HG03175 (cell line): Measurements from ENCODE around the gene MRPL54.

Source experiments
- ATAC-seq: cut with Tn5 transposase; IDR thresholded peaks from one replicate; pipeline ENCODE4 v1.9.1; 2021; ENCODE audit warnings: mild to moderate bottlenecking, moderate library complexity; ENCODE audit not compliant: unreplicated experiment

The MRPL54 gene

GRCh38 chr19:3762501-3763459, at the start of gene MRPL54:
Gene MRPL54, plus strand, starts transcription at chr19:3762682. Its CDS starts 19 bp downstream, at chr19:3762701.
- peak; percentile 77 for ATAC-seq

DNA sequence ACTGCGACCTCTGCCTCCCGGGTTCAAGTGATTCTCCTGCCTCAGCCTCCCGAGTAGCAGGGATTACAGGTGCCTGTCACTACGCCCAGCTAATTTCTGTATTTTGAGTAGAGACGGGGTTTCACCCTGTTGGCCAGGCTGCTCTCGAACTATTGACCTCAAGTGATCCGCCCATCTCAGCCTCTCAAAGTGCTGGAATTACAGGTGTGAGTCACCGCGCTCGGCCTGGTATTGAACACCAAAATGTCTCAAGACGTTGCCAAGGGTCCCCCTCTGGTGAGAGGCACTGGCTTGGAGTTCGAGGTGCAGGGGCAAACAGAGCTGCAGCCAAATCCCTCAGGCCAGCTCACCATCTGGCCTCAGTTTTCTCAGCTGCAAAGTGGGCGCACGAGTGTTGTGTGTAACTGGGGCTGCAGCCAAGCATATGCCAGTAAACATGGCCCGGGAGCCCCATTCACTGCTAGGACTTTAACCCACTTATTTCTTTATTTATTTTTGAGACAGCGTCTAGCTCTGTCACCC, 46.3 kb upstream of the MRPL54 start:
- ATAC-seq: no peak

GRCh38 chr19:3719868-3720267, 42.6 kb upstream of the MRPL54 start:
- no peak for ATAC-seq

DNA sequence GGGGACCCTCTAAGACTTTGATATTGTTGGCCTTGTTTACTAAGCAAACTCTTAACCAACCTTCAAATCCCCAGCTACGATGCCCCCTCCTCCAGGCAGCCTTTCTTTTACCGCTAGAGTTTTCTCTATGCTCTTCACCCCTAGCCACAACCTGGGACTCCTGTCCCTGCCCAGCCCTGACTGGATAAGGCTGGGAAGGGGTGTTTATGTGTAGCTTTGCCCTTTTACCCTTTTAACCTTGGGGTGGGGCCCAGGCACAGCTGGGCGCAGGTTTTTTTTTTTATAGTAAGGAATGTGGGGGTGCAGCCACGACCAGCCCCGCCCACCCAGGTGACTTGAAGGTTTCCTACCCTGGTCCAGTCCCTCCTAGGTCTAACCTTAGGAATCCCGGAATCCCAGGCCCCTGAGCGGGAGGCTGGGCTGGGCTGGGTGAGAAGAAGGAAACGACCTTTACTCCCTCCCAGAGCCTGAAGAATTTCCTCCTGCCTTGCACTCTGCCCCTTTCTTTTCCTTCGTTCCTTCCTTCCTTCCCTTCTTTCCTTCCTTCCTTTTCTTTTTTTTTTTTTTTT, 42.0 kb upstream of the MRPL54 start:
- no peak for ATAC-seq

GRCh38 chr19:3721131-3721886, 41.2 kb upstream of the MRPL54 start:
- no peak for ATAC-seq

- ATAC-seq: no peak
Measured at GRCh38 chr19:3721887-3722442, 40.5 kb upstream of the MRPL54 start.

GRCh38 chr19:3722443-3723109, 39.9 kb upstream of the MRPL54 start:
- no peak for ATAC-seq

DNA sequence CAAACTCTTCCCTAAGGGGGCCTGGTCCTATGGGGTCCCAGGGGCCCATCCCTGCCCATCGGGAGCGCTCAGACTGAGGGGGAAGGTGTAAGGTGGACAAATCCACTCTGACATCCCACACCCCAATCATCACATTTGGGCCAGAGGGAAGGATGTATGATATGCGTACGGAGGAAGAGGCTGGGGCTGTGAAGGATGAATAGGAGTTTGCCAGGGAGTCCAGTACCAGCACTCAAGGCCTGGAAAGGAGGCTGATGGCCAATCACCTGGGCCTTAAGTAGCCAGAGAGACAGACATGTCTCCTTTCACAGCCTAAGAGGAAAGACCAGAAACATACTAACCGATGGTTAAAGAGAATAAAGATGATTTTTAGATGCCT, 39.4 kb upstream of the MRPL54 start:
- ATAC-seq: no peak

- no peak for ATAC-seq
Measured at GRCh38 chr19:3723883-3724282, 38.6 kb upstream of the MRPL54 start.

DNA sequence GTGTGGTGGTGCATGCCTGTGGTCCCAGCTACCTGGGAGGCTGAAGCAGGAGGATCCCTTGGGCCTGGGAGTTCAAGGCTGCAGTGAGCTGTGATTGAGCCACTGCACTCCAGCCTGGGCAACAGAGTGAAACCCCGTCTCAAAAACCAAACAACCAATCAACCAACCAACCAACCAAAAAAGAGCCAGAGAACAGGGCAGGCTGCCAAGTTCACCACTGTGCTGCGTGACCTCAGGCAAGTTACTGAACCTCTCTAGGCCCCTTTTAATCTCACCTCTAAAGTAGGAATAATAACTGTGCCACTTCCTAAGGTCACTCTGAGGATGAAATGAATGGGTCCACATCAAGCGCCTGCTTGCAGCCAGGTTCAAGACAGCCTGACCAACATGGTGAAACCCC, 37.4 kb upstream of the MRPL54 start:
- ATAC-seq: no peak

DNA sequence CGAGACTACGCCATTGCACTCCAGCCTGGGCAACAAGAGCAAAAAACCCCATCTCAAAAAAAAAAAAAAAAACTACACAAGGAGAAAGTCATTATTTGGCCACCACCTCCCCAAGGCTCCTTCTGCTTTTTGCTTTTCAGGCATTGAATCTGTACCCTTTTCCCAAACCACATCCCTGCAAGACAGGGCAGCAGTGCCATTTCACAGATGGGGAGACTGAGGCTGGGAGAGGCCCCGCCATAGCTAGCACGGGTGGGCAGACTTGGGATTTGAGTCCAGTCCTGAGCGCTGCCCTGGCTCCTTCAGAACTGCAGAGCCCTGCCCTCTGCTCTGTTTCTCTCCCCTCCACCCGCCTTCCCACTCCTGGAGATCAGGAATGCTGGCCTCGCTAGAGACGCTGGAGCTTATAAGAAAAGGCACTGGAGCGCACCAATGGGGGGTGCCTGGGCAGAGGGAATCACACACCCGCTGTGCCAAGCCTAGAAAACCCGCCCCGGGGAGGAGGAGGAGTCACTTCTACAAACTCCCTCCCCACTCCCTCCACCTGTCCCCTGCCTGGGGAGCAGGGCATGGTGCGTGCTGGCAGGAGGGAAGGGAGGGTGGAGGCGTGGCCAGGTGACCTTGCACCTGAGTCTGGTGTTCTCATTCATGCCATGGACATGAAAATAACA, 36.7 kb upstream of the MRPL54 start:
- no peak for ATAC-seq

DNA sequence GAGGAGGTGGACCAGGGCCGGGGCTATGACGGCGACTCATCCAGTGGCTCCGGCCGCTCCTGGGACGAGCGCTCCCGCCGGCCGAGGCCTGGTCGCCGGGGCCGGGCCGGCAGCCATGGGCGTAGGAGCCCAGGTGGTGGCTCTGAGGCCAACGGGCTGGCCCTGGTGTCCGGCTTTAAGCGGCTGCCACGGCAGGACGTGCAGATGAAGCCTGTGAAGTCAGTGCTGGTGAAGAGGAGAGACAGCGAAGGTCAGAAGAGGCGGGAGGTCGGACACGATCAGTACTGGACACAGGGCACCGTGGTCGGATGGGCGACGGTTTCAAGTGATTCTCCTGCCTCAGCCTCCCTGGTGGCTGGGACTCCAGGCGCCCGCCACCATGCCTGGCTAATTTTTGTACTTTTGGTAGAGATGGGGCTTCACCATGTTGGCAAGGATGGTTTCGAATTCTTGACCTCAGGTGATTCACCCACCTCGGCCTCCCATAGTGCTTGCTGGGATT, 32.0 kb upstream of the MRPL54 start:
- ATAC-seq: no peak

- ATAC-seq: no peak
Measured at GRCh38 chr19:3732108-3732507, 30.4 kb upstream of the MRPL54 start.

- ATAC-seq: no peak
Measured at GRCh38 chr19:3733549-3734309, 28.8 kb upstream of the MRPL54 start.

DNA sequence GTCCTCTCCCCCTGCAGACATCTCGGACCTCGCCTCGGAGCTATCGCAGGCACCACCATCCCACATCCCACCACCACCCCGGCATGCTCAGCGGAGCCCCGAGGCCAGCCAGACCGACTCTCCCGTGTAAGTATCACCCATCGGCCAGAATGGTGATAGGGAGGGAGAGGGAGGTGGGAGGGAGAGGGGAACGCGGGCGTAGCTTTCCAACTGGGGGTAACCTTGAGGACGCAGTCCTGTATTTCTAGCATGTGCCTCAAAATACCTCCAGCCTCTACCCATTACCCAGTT, 28.2 kb upstream of the MRPL54 start:
- ATAC-seq: no peak

DNA sequence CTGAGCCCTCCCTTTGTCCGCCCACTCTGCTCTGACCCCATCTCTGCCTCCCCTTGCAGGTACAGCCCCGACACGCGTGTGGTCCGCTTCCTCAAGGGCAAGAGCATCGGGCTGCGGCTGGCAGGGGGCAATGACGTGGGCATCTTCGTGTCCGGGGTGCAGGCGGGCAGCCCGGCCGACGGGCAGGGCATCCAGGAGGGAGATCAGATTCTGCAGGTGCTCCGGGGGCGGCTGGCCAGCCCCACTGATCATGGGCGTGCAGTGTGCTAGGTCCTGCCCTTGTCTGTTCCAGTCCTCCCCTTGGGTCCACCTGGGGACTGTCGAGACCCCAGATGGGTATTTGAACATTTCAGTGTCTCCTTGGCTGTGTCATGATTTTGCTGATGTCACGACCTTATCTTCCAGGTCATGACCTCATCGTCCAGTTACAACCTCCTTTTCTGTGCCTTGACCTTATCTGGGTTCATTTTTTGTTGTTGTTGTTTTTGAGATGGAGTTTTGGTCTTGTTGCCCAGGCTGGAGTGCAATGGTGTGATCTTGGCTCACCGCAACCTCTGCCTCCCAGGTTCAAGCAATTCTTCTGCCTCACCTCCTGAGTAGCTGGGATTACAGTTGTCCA, 26.3 kb upstream of the MRPL54 start:
- no peak for ATAC-seq

DNA sequence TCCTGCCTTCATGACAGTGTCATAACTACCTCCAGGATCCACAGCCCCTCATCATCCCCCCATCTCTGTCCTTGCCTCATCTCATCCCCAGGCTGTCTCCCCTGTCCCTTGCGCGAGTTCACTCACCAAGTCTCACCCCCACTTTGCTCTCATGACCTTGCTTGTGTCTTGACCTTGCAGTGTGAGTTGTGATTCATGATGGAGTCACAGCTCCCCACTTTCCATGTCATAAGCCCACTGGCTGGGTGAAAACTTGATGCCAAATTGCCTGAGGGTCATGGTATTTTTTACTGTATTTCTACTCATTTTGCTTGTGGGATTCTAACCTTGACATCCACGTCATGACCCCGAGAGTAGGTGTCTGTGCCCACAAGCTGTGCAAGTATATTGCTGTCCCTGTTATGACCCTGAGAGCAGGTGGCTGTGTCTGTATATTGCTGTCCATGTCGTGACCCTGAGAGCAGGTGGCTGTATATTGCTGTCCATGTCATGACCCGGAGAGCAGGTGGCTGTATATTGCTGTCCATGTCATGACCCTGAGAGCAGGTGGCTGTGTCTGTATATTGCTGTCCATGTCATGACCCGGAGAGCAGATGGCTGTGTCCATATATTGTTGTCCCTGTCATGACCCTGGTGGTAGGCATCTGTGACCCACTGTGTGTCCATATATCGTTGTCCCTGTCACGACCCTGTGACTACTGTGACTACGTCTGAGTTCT, 24.8 kb upstream of the MRPL54 start:
- ATAC-seq: no peak
